ENCODE measurements around the gene TMED9. TPM values are rescaled to one million over a fixed set of nuclear protein-coding genes. Genes with fewer than 3 reads are reported as not detected.

Gene TMED9
- total RNA-seq, 2 donors from 2014 or later, result 184 to 205 TPM

GRCh38 chr5:177605078-177605477 lies 13.1 kb downstream of the TMED9 start:
- H3K9me3 Mint-ChIP-seq, result no peaks in the 10 kb centered on the region
- no peak for DNase-seq
- H3K9me3 ChIP-seq (ENCODE audit: control insufficient read depth, low read length), result no peaks in the 10 kb centered on the region
- H3K4me1 Mint-ChIP-seq, result peaks cover 8% of the 10 kb centered on the region
- no peak overlapping the region for H3K4me3 ChIP-seq (ENCODE audit: low read length)
- peaks cover 3% of the 10 kb centered on the region for H3K4me1 ChIP-seq (ENCODE audit: control insufficient read depth, insufficient read depth, low read length)
- no peaks in the 10 kb centered on the region for H3K27me3 Mint-ChIP-seq (ENCODE audit: insufficient read depth)
- TF ChIP-seq CTCF (conservative IDR thresholded peaks at IDR 0.05), result no peak
- 92 to 100% methylated on average over 4 to 5 of the region's 5 CpGs for WGBS, 2 experiments (ENCODE audit: insufficient coverage in 1 of 2, insufficient read length in 1 of 2)
- H3K36me3 Mint-ChIP-seq (ENCODE audit: low read depth), result peaks cover 20% of the 10 kb centered on the region
- H3K4me3 Mint-ChIP-seq, result no peak overlapping the region
- H3K9ac ChIP-seq (ENCODE audit: extremely low read depth, low read length, poor library complexity, severe bottlenecking), result no peak overlapping the region
- no peaks in the 10 kb centered on the region for H3K27me3 ChIP-seq (ENCODE audit: control insufficient read depth, insufficient read depth, low read length, poor library complexity, severe bottlenecking)
- peaks cover 6% of the 10 kb centered on the region for H3K36me3 ChIP-seq (ENCODE audit: control insufficient read depth, insufficient read depth, low read length)
- H3K27ac ChIP-seq (ENCODE audit: low read depth, low read length), result no peak overlapping the region
- H3K27ac Mint-ChIP-seq, result no peak overlapping the region

- 86 to 95% methylated on average over 4 to 6 of the region's 6 CpGs for WGBS, 2 experiments (ENCODE audit: insufficient coverage in 1 of 2, insufficient read length in 1 of 2)
- no peak overlapping the region for H3K4me3 Mint-ChIP-seq
- no peaks in the 10 kb centered on the region for H3K9me3 Mint-ChIP-seq
- Histone ChIP-seq H3K9ac (ENCODE audit: extremely low read depth, low read length, poor library complexity, severe bottlenecking) (no peak overlapping the region), H3K9me3 (ENCODE audit: control insufficient read depth, low read length) (no peaks in the 10 kb centered on the region), H3K4me3 (ENCODE audit: low read length) (no peak overlapping the region), H3K4me1 (ENCODE audit: control insufficient read depth, insufficient read depth, low read length) (peaks cover 3% of the 10 kb centered on the region), H3K36me3 (ENCODE audit: control insufficient read depth, insufficient read depth, low read length) (peaks cover 6% of the 10 kb centered on the region), H3K27me3 (ENCODE audit: control insufficient read depth, insufficient read depth, low read length, poor library complexity, severe bottlenecking) (no peaks in the 10 kb centered on the region), H3K27ac (ENCODE audit: low read depth, low read length) (no peak overlapping the region)
- TF ChIP-seq CTCF (conservative IDR thresholded peaks at IDR 0.05), result no peak
- no peaks in the 10 kb centered on the region for H3K27me3 Mint-ChIP-seq (ENCODE audit: insufficient read depth)
- H3K4me1 Mint-ChIP-seq, result peaks cover 6% of the 10 kb centered on the region
- peaks cover 20% of the 10 kb centered on the region for H3K36me3 Mint-ChIP-seq (ENCODE audit: low read depth)
- no peak overlapping the region for H3K27ac Mint-ChIP-seq
- DNase-seq, result no peak
Observed at GRCh38 chr5:177605667-177606066, 13.7 kb downstream of the TMED9 start.

GRCh38 chr5:177606071-177607051 lies 14.4 kb downstream of the TMED9 start:
- no peak for TF ChIP-seq CTCF (conservative IDR thresholded peaks at IDR 0.05)
- H3K4me1 Mint-ChIP-seq, result peaks cover 2% of the 10 kb centered on the region
- H3K4me1 ChIP-seq (ENCODE audit: control insufficient read depth, insufficient read depth, low read length), result peaks cover 3% of the 10 kb centered on the region
- no peaks in the 10 kb centered on the region for H3K27me3 Mint-ChIP-seq (ENCODE audit: insufficient read depth)
- H3K4me3 Mint-ChIP-seq, result no peak overlapping the region
- no peaks in the 10 kb centered on the region for H3K9me3 Mint-ChIP-seq
- H3K27ac Mint-ChIP-seq, result no peak overlapping the region
- H3K9ac ChIP-seq (ENCODE audit: extremely low read depth, low read length, poor library complexity, severe bottlenecking), result no peak overlapping the region
- DNase-seq, result no peak
- H3K36me3 ChIP-seq (ENCODE audit: control insufficient read depth, insufficient read depth, low read length), result peaks cover 6% of the 10 kb centered on the region
- H3K27ac ChIP-seq (ENCODE audit: low read depth, low read length), result no peak overlapping the region
- peaks cover 20% of the 10 kb centered on the region for H3K36me3 Mint-ChIP-seq (ENCODE audit: low read depth)
- H3K27me3 ChIP-seq (ENCODE audit: control insufficient read depth, insufficient read depth, low read length, poor library complexity, severe bottlenecking), result no peaks in the 10 kb centered on the region
- no peak overlapping the region for H3K4me3 ChIP-seq (ENCODE audit: low read length)
- H3K9me3 ChIP-seq (ENCODE audit: control insufficient read depth, low read length), result no peaks in the 10 kb centered on the region
- WGBS, 2 experiments (ENCODE audit: insufficient coverage in 1 of 2, insufficient read length in 1 of 2), result 87 to 89% methylated on average over 22 of the region's 22 CpGs

Measured in endodermal cell (in vitro differentiated cells).